ENCODE measurements around the gene KCNH1.

The KCNH1 gene

GRCh38 chr1:210688512-210689234, 445.3 kb downstream of the KCNH1 start:
- Histone ChIP-seq H3K27ac (ENCODE audit: low read length) (no peak overlapping the region), H3K9me3 (ENCODE audit: control insufficient read depth in 1 of 2, low read length in 2 of 2) (peaks cover 0 to 2% of the 10 kb centered on the region in 2 donors), H3K4me3 (ENCODE audit: low read depth in 1 of 2, low read length in 2 of 2) (no peak overlapping the region), H3K27me3 (ENCODE audit: low read depth, low read length) (no peaks in the 10 kb centered on the region), H3K36me3 (ENCODE audit: control insufficient read depth in 1 of 2, insufficient read depth in 2 of 2, low read length in 2 of 2) (no peaks in the 10 kb centered on the region), H3K4me1 (ENCODE audit: control insufficient read depth in 1 of 2, insufficient read depth in 2 of 2, low read length in 2 of 2) (no peaks in the 10 kb centered on the region)

- Histone ChIP-seq H3K4me1 (ENCODE audit: control insufficient read depth in 1 of 2, insufficient read depth in 2 of 2, low read length in 2 of 2) (no peaks in the 10 kb centered on the region), H3K27me3 (ENCODE audit: low read depth, low read length) (no peaks in the 10 kb centered on the region), H3K36me3 (ENCODE audit: control insufficient read depth in 1 of 2, insufficient read depth in 2 of 2, low read length in 2 of 2) (no peaks in the 10 kb centered on the region), H3K27ac (ENCODE audit: low read length) (no peak overlapping the region), H3K9me3 (ENCODE audit: control insufficient read depth in 1 of 2, low read length in 2 of 2) (peaks cover 0 to 2% of the 10 kb centered on the region in 2 donors), H3K4me3 (ENCODE audit: low read depth in 1 of 2, low read length in 2 of 2) (no peak overlapping the region)
These were observed 446.2 kb downstream of the KCNH1 start for GRCh38 chr1:210687582-210688279.

- Histone ChIP-seq H3K9me3 (ENCODE audit: control insufficient read depth in 1 of 2, low read length in 2 of 2) (no peaks in the 10 kb centered on the region), H3K4me1 (ENCODE audit: control insufficient read depth in 1 of 2, insufficient read depth in 2 of 2, low read length in 2 of 2) (no peaks in the 10 kb centered on the region), H3K27ac (ENCODE audit: low read length) (no peak overlapping the region), H3K4me3 (ENCODE audit: low read depth in 1 of 2, low read length in 2 of 2) (no peak overlapping the region), H3K27me3 (ENCODE audit: low read depth, low read length) (no peaks in the 10 kb centered on the region), H3K36me3 (ENCODE audit: control insufficient read depth in 1 of 2, insufficient read depth in 2 of 2, low read length in 2 of 2) (no peaks in the 10 kb centered on the region)
These were observed 447.1 kb downstream of the KCNH1 start for GRCh38 chr1:210686841-210687240.

DNA sequence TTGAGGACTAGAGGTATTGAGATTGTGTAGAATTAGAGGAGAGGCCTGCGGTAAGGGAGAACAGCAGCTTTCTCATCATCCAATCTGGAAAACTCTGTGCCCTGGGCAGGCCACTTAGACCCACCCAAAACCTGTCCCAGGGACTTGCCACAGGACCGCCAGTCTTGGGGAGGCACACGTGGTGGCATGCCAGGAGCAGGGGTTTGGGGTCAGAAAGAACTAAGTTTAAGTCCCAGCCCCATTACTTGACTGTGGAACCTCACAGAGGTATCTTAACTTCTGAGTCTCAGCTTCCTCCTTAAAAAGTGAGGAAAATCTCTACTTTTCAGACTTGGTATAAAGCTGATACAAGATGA, 448.7 kb downstream of the KCNH1 start:
- H3K36me3 ChIP-seq (ENCODE audit: control insufficient read depth in 1 of 2, insufficient read depth in 2 of 2, low read length in 2 of 2): peaks cover 0 to 8% of the 10 kb centered on the region in 2 donors
- no peak overlapping the region for H3K27ac ChIP-seq (ENCODE audit: low read length)
- H3K27me3 ChIP-seq (ENCODE audit: low read depth, low read length): no peaks in the 10 kb centered on the region
- no peaks in the 10 kb centered on the region for H3K4me1 ChIP-seq (ENCODE audit: control insufficient read depth in 1 of 2, insufficient read depth in 2 of 2, low read length in 2 of 2)
- H3K9me3 ChIP-seq (ENCODE audit: control insufficient read depth in 1 of 2, low read length in 2 of 2): no peaks in the 10 kb centered on the region
- H3K4me3 ChIP-seq (ENCODE audit: low read depth in 1 of 2, low read length in 2 of 2): no peak overlapping the region

DNA sequence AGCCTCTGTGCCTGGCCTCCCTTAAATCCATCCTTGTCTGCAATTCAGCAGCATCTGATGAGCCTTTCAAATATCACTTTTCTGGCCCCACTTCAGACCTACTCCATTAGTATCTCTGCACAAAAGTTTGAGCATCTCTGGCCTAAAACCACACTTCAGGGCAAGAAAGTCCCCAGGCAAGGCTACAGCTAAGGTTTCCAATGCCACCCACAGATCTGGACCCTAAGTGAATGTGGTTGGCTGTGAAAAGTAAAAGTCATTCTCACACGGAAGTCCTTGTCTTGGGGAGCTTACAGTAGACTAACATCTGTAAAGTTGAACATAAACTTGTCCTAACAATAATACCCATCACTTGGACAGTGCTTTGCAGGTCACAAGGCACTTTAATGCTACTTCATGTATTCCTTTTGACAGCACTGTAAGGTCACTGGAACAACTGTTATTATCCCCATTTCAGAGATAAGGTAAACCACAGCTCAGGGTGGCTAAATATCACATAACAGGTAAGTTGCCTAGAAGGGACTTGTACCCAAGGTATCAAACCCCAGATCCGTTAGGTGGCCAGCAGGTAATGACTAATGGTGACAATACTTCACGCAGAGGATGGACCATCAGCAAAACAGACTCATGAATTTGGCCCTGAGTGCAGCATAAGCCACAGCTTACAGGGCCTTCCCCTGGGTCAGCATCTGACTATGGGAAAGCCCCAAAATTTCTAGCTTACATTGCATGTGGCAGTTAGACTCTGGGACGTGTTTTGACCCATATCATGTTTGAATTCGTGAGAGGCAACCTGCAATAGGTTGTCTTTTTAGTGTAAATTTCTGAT, 449.3 kb downstream of the KCNH1 start:
- H3K27me3 ChIP-seq (ENCODE audit: low read depth, low read length): no peaks in the 10 kb centered on the region
- no peak overlapping the region for H3K4me3 ChIP-seq (ENCODE audit: low read depth in 1 of 2, low read length in 2 of 2)
- no peak overlapping the region for H3K27ac ChIP-seq (ENCODE audit: low read length)
- no peaks in the 10 kb centered on the region for H3K4me1 ChIP-seq (ENCODE audit: control insufficient read depth in 1 of 2, insufficient read depth in 2 of 2, low read length in 2 of 2)
- peaks cover 0 to 9% of the 10 kb centered on the region in 2 donors for H3K36me3 ChIP-seq (ENCODE audit: control insufficient read depth in 1 of 2, insufficient read depth in 2 of 2, low read length in 2 of 2)
- no peaks in the 10 kb centered on the region for H3K9me3 ChIP-seq (ENCODE audit: control insufficient read depth in 1 of 2, low read length in 2 of 2)

- Histone ChIP-seq H3K9me3 (ENCODE audit: control insufficient read depth in 1 of 2, low read length in 2 of 2) (no peaks in the 10 kb centered on the region), H3K4me3 (ENCODE audit: low read depth in 1 of 2, low read length in 2 of 2) (no peak overlapping the region), H3K36me3 (ENCODE audit: control insufficient read depth in 1 of 2, insufficient read depth in 2 of 2, low read length in 2 of 2) (peaks cover 0 to 9% of the 10 kb centered on the region in 2 donors), H3K27me3 (ENCODE audit: low read depth, low read length) (no peaks in the 10 kb centered on the region), H3K27ac (ENCODE audit: low read length) (no peak overlapping the region), H3K4me1 (ENCODE audit: control insufficient read depth in 1 of 2, insufficient read depth in 2 of 2, low read length in 2 of 2) (no peaks in the 10 kb centered on the region)
These were observed 450.4 kb downstream of the KCNH1 start for GRCh38 chr1:210683403-210684047.

- H3K4me3 ChIP-seq (ENCODE audit: low read depth in 1 of 2, low read length in 2 of 2): no peak overlapping the region
- no peak overlapping the region for H3K27ac ChIP-seq (ENCODE audit: low read length)
- no peaks in the 10 kb centered on the region for H3K27me3 ChIP-seq (ENCODE audit: low read depth, low read length)
- H3K4me1 ChIP-seq (ENCODE audit: control insufficient read depth in 1 of 2, insufficient read depth in 2 of 2, low read length in 2 of 2): no peaks in the 10 kb centered on the region
- H3K36me3 ChIP-seq (ENCODE audit: control insufficient read depth in 1 of 2, insufficient read depth in 2 of 2, low read length in 2 of 2): peaks cover 0 to 13% of the 10 kb centered on the region in 2 donors
- no peaks in the 10 kb centered on the region for H3K9me3 ChIP-seq (ENCODE audit: control insufficient read depth in 1 of 2, low read length in 2 of 2)
These were observed 452.8 kb downstream of the KCNH1 start for GRCh38 chr1:210681158-210681557.

DNA sequence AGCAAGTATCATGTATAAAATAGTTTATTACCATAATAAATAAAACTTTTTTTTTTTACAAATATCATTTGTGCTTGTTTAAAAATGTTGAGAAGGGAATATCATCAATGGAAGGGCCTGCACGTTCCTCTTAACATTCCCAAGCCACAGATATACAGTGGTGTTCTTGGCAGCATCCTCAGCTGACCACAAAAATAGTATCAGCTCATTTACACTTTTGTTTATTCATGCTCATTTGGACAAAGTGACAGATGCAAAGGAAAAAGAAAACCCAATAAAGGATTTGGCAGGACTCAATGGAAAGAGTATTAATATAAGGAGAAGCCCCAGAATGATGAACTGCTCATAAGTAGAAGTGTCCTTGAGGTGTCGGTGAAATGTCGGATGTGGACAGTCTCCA, 455.6 kb downstream of the KCNH1 start:
- Histone ChIP-seq H3K4me3 (ENCODE audit: low read depth in 1 of 2, low read length in 2 of 2) (no peak overlapping the region), H3K4me1 (ENCODE audit: control insufficient read depth in 1 of 2, insufficient read depth in 2 of 2, low read length in 2 of 2) (no peaks in the 10 kb centered on the region), H3K27me3 (ENCODE audit: low read depth, low read length) (no peaks in the 10 kb centered on the region), H3K36me3 (ENCODE audit: control insufficient read depth in 1 of 2, insufficient read depth in 2 of 2, low read length in 2 of 2) (peaks cover 0 to 18% of the 10 kb centered on the region in 2 donors), H3K27ac (ENCODE audit: low read length) (no peak overlapping the region), H3K9me3 (ENCODE audit: control insufficient read depth in 1 of 2, low read length in 2 of 2) (no peaks in the 10 kb centered on the region)

DNA sequence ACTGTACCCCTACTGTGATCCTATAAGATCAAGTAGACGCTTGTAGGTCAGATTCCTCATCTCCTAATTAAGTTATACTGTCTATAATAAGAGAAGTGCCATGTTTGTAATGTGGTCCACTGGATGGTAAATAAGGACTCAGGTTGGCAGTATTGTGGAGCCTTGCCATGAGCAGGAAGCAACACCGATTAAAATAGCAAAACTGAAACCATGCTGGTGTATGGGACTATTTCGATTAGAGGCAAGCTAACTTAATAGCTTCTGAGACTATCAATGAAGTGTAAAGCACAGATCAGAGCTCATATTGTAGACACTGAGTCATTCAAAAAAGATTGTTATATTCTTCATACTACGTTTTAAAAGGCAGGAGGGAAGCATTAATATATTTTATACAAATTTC, 456.4 kb downstream of the KCNH1 start:
- no peak overlapping the region for H3K27ac ChIP-seq (ENCODE audit: low read length)
- peaks cover 0 to 18% of the 10 kb centered on the region in 2 donors for H3K36me3 ChIP-seq (ENCODE audit: control insufficient read depth in 1 of 2, insufficient read depth in 2 of 2, low read length in 2 of 2)
- H3K4me3 ChIP-seq (ENCODE audit: low read depth in 1 of 2, low read length in 2 of 2): no peak overlapping the region
- no peaks in the 10 kb centered on the region for H3K9me3 ChIP-seq (ENCODE audit: control insufficient read depth in 1 of 2, low read length in 2 of 2)
- no peaks in the 10 kb centered on the region for H3K27me3 ChIP-seq (ENCODE audit: low read depth, low read length)
- no peaks in the 10 kb centered on the region for H3K4me1 ChIP-seq (ENCODE audit: control insufficient read depth in 1 of 2, insufficient read depth in 2 of 2, low read length in 2 of 2)

DNA sequence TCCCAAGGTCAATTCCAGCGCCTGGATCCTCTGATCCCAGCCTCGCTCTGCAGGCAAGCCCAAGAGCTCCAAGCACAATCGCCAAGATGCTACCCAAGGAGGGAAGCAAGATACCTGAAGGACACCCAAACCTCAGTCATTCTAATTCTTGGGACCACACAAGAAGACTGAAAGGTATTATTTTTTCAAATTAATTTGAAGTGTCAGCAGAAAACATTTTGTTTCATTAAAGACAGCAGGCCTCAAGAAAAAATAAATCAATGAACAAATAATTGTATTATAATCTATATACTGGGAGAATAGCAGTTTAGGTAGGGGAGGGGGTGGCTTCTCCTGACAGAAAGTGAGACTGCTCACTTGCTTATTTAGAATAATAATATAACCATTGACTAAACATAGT, 457.4 kb downstream of the KCNH1 start:
- no peaks in the 10 kb centered on the region for H3K9me3 ChIP-seq (ENCODE audit: control insufficient read depth in 1 of 2, low read length in 2 of 2)
- no peak overlapping the region for H3K27ac ChIP-seq (ENCODE audit: low read length)
- H3K4me1 ChIP-seq (ENCODE audit: control insufficient read depth in 1 of 2, insufficient read depth in 2 of 2, low read length in 2 of 2): no peaks in the 10 kb centered on the region
- peaks cover 0 to 18% of the 10 kb centered on the region in 2 donors for H3K36me3 ChIP-seq (ENCODE audit: control insufficient read depth in 1 of 2, insufficient read depth in 2 of 2, low read length in 2 of 2)
- H3K27me3 ChIP-seq (ENCODE audit: low read depth, low read length): no peaks in the 10 kb centered on the region
- no peak overlapping the region for H3K4me3 ChIP-seq (ENCODE audit: low read depth in 1 of 2, low read length in 2 of 2)

DNA sequence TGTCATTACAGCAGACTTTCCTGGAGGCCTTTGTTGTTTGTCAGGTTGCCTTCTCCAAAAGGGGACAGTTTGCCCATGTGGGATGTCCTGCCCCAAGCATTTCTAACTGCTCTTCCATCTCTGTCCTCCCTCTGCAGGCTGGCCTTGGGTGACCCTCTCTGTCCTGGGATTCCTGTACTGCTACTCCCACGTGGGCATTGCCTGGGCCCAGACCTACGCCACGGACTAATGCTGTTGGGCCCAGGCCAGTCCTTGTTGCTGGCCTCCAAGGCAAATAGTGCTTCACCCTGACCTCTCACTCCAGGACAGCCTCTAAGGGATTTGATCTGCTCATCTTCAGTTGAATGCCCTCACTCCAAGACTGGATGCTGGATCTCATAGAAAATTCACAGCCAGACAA, 459.8 kb downstream of the KCNH1 start:
- Histone ChIP-seq H3K4me1 (ENCODE audit: control insufficient read depth in 1 of 2, insufficient read depth in 2 of 2, low read length in 2 of 2) (no peaks in the 10 kb centered on the region), H3K36me3 (ENCODE audit: control insufficient read depth in 1 of 2, insufficient read depth in 2 of 2, low read length in 2 of 2) (peaks cover 0 to 8% of the 10 kb centered on the region in 2 donors), H3K27me3 (ENCODE audit: low read depth, low read length) (no peaks in the 10 kb centered on the region), H3K4me3 (ENCODE audit: low read depth in 1 of 2, low read length in 2 of 2) (no peak overlapping the region), H3K27ac (ENCODE audit: low read length) (no peak overlapping the region), H3K9me3 (ENCODE audit: control insufficient read depth in 1 of 2, low read length in 2 of 2) (peaks cover 0 to 4% of the 10 kb centered on the region in 2 donors)

All from muscle layer of duodenum (tissue), 2 donors.